ENCODE data around the gene FBXW9. TPM values are rescaled to one million over a fixed set of nuclear protein-coding genes. Genes with fewer than 3 reads are reported as not detected.
A peak's percentile ranks its signal among the peaks of the same experiment; 100 is the strongest.

FBXW9 gene
- total RNA-seq, 1 donor from 2014 or later, result 6.0 TPM

DNA sequence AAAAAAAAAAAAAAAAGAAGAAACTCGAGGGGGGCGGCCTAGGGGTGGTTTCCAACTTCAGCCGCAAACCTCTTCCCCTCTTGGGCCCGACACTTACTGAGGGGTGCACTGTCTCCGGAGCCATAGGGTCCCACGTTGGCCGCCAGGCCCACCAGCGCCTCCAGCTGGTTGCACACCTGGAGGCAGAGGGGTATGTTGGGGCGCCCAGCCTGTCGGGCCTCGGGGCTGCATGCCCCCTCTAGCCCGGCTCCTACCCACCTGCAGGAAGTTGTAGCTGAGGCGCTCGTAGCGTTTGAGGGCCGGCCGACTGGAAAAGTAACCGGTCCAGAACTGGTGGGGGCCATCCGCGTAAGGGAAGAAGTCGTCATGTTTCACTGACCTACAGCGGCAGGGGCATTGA is 38.5 kb downstream of the FBXW9 start:
- H3K27ac ChIP-seq, result no peak overlapping the region
- H3K9me3 ChIP-seq, result no peaks in the 10 kb centered on the region
- intact Hi-C loops (cut with DNase I), result no loop called here
- H3K4me1 ChIP-seq, result no peaks in the 10 kb centered on the region
- TF ChIP-seq, protein P1, sequence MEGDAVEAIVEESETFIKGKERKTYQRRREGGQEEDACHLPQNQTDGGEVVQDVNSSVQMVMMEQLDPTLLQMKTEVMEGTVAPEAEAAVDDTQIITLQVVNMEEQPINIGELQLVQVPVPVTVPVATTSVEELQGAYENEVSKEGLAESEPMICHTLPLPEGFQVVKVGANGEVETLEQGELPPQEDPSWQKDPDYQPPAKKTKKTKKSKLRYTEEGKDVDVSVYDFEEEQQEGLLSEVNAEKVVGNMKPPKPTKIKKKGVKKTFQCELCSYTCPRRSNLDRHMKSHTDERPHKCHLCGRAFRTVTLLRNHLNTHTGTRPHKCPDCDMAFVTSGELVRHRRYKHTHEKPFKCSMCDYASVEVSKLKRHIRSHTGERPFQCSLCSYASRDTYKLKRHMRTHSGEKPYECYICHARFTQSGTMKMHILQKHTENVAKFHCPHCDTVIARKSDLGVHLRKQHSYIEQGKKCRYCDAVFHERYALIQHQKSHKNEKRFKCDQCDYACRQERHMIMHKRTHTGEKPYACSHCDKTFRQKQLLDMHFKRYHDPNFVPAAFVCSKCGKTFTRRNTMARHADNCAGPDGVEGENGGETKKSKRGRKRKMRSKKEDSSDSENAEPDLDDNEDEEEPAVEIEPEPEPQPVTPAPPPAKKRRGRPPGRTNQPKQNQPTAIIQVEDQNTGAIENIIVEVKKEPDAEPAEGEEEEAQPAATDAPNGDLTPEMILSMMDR (IDR thresholded peaks at IDR 0.05), result no peak
- peaks cover 87% of the 10 kb centered on the region for H3K36me3 ChIP-seq
- no peaks in the 10 kb centered on the region for H3K27me3 ChIP-seq (ENCODE audit: low read depth)
- H3K4me3 ChIP-seq, result no peak overlapping the region
- no peak for DNase-seq
- ATAC-seq, result no peak

DNA sequence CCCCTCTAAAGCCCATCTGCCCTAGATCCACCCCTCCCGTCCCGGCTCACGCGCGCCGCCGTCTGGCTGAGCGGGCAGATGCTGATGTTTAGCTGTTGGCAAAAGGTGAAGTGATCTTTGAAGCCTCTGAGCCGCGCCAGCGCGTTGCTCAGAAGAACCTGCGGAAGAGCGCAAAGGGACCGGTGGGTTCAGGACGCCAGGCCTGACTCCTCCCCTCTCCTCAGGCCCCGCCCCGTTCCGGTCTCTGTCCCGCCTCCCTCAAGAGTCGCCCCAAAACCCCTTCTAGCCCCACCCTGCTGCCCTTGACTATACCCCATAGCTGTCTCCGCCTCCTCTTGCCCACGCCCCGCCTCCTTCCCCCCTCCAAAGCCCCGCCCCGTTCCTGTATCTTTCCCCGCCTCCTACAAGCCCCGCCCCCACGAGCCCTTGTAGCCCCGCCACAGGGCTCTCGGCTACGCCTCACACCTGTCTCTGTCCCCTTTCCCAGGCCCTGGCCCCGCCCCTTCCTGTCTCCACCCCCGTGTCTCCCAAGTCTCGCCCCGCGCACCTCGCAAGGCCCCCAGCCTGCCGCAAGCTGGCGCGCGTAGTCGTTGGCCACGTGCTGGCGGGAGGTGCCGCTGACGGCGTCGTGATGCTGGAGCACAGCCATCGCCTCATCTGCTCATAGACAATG is 39.4 kb downstream of the FBXW9 start:
- no peaks in the 10 kb centered on the region for H3K27me3 ChIP-seq (ENCODE audit: low read depth)
- no peaks in the 10 kb centered on the region for H3K4me1 ChIP-seq
- peaks cover 81% of the 10 kb centered on the region for H3K36me3 ChIP-seq
- ATAC-seq (peak; percentile 13 to 36), DNase-seq (no peak)
- no peaks in the 10 kb centered on the region for H3K9me3 ChIP-seq
- intact Hi-C loops (cut with DNase I), result no loop called here
- H3K4me3 ChIP-seq, result no peak overlapping the region
- no peak overlapping the region for H3K27ac ChIP-seq
- TF ChIP-seq, protein P1 (IDR thresholded peaks at IDR 0.05), result no peak

DNA sequence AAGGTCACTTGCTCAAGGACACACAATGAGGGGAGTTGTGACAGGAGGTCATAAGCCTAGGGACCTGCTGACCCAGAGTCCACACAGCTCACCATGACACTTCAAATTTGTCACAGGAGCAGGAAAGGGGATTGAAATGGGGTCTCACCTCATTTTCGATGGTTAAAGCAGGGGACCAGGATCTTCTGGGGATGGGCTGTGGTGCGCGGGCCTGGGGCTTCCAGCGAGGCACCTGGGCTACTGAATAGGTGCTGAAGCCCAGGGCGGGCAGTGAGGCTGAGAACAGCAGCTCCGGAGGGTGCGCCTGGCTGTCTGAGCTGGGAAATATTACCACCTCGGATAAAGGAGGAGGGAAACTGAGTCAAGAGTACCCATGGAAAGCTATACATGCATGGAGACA is 40.9 kb downstream of the FBXW9 start:
- ATAC-seq, result no peak
- Histone ChIP-seq H3K4me3 (no peak overlapping the region), H3K36me3 (peaks cover 78% of the 10 kb centered on the region), H3K27me3 (ENCODE audit: low read depth) (no peaks in the 10 kb centered on the region), H3K9me3 (no peaks in the 10 kb centered on the region), H3K4me1 (no peaks in the 10 kb centered on the region), H3K27ac (no peak overlapping the region)
- TF ChIP-seq, protein P1 (IDR thresholded peaks at IDR 0.05), result no peak
- intact Hi-C loops (cut with DNase I), result no loop called here
- DNase-seq, result no peak

DNA sequence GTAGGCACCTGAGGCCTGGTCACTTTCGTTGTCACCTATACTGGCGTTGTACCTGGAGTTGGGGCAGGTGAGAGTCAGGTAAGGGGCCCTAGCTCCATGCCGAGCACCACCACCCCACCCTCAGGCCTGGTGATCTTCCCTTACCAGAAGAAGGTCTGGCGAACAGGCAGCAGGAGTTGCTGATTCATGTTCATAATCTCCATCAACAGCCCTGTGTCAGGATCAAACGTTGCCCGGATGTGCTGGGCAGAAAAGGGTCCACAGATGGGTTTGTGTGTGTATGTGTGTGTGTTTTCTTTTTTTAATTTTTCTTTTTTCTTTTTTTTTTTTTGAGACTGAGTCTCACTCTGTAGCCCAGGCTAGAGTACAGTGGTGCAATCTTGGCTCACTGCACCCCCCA is 44.2 kb downstream of the FBXW9 start:
- peak; percentile 24 for DNase-seq
- intact Hi-C loops (cut with DNase I), result no loop called here

DNA sequence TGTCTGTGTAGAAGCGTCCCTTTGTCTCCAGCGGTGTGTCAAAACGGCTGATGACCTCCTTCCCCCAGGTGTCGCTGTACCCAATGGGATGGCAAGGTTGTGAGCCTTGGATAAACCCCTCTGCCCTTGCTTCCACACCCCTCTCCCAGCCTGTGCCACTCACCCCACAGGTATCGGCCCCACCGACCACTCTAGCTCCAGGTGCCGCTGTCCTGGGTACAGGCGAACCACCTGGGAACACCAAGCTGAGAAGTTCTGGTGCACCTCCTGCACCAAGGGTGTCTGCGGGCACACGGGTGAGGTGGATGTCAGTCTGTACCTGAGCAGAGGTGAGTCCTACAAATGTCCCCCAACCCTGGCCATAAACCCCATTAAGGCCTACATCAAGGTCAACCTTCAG is 46.5 kb downstream of the FBXW9 start:
- DNase-seq (peak; percentile 24), ATAC-seq (no peak)
- peaks cover 12% of the 10 kb centered on the region for H3K4me1 ChIP-seq
- H3K4me3 ChIP-seq, result no peak overlapping the region
- H3K36me3 ChIP-seq, result peaks cover 31% of the 10 kb centered on the region
- H3K27ac ChIP-seq, result no peak overlapping the region
- TF ChIP-seq, protein P1 (IDR thresholded peaks at IDR 0.05), result no peak
- no peaks in the 10 kb centered on the region for H3K9me3 ChIP-seq
- intact Hi-C loops (cut with DNase I), result no loop called here
- no peaks in the 10 kb centered on the region for H3K27me3 ChIP-seq (ENCODE audit: low read depth)

More for the DNA sequence above, 44.2 kb downstream of the FBXW9 start:
- H3K27me3 ChIP-seq (ENCODE audit: low read depth), result no peaks in the 10 kb centered on the region
- peaks cover 49% of the 10 kb centered on the region for H3K36me3 ChIP-seq
- no peak overlapping the region for H3K27ac ChIP-seq
- peaks cover 12% of the 10 kb centered on the region for H3K4me1 ChIP-seq
- H3K4me3 ChIP-seq, result no peak overlapping the region
- H3K9me3 ChIP-seq, result no peaks in the 10 kb centered on the region
- ATAC-seq, result no peak
- TF ChIP-seq, protein P1 (IDR thresholded peaks at IDR 0.05), result no peak
